ENCODE data around the gene CRACR2B.
A peak's percentile ranks its signal among the peaks of the same experiment; 100 is the strongest.

The CRACR2B gene

GRCh38 chr11:827146-827896, 398 bp upstream of the CRACR2B start:
- ATAC-seq = no peak

GRCh38 chr11:828506-829175, 922 bp downstream of the CRACR2B start:
- ATAC-seq = no peak

- ATAC-seq = no peak
These were observed 1.6 kb downstream of the CRACR2B start for GRCh38 chr11:829176-829846.

- peak in 1 of 2 donors; percentile 3 for ATAC-seq
These were observed 2.2 kb downstream of the CRACR2B start for GRCh38 chr11:829847-830294.

- peak; percentile 52 to 53 for ATAC-seq
These were observed 2.8 kb downstream of the CRACR2B start for GRCh38 chr11:830295-831117.

- ATAC-seq = no peak
These were observed 3.6 kb downstream of the CRACR2B start for GRCh38 chr11:831118-831864.

- no peak for ATAC-seq
These were observed 4.3 kb downstream of the CRACR2B start for GRCh38 chr11:831961-832528.

- ATAC-seq = peak; percentile 50 to 62
These were observed 4.9 kb downstream of the CRACR2B start, which contains the start of gene CD151 for GRCh38 chr11:832529-833113. Gene CD151, plus strand, starts transcription at chr11:832952. Its CDS starts 3,118 bp downstream, at chr11:836070.

GRCh38 chr11:833114-833791, 5.5 kb downstream of the CRACR2B start:
- ATAC-seq = peak; percentile 20 to 22

GRCh38 chr11:833849-834311, 6.2 kb downstream of the CRACR2B start:
- no peak for ATAC-seq

GRCh38 chr11:834371-835316, 6.9 kb downstream of the CRACR2B start:
- ATAC-seq = no peak

- ATAC-seq = no peak
These were observed 8.6 kb downstream of the CRACR2B start for GRCh38 chr11:836274-836673.

GRCh38 chr11:836700-837099, 9.0 kb downstream of the CRACR2B start:
- ATAC-seq = no peak

GRCh38 chr11:837189-837989, 9.7 kb downstream of the CRACR2B start:
- ATAC-seq = no peak

- ATAC-seq = no peak
These were observed 10.2 kb downstream of the CRACR2B start for GRCh38 chr11:837990-838307.

GRCh38 chr11:838441-839279, 10.9 kb downstream of the CRACR2B start:
- ATAC-seq = no peak

- ATAC-seq = no peak
These were observed 11.5 kb downstream of the CRACR2B start for GRCh38 chr11:839280-839623.
